Stomach (tissue), 4 donors: ENCODE data around the gene DIPK1A.

Experiments
- POLR2A ChIP-seq, 4 donors: fragments of 450-650 bp; IDR thresholded peaks; one replicate each; pipeline ENCODE4 v1.6.1; 2016; ENCODE audit warnings: antibody characterized with exemption in 4 of 4, control low read depth in 2 of 4, mild to moderate bottlenecking in 1 of 4, moderate library complexity in 1 of 4
- POLR2AphosphoS5 ChIP-seq, 3 donors: sonication (generic); formaldehyde crosslinking; IDR thresholded peaks; one replicate each; pipeline ENCODE4 v1.6.1; 2016; ENCODE audit warnings: antibody characterized with exemption in 3 of 3
- TF ChIP-seq, protein P1 (sequence below), 7 experiments: fragments of 450-650 bp in 4 of 7; fragments of 200-600 bp in 3 of 7; sonication (generic) in 3 of 7; IDR thresholded peaks; one replicate each; pipeline ENCODE4 v1.5.1; 2016 to 2019; ENCODE audit warnings: antibody characterized with exemption in 7 of 7, control low read depth in 2 of 7, mild to moderate bottlenecking in 1 of 7

GRCh38 chr1:93001893-93002292 lies 40.6 kb upstream of the DIPK1A start:
- no peak for TF ChIP-seq POLR2AphosphoS5 (IDR thresholded peaks at IDR 0.05)
- TF ChIP-seq, protein P1, sequence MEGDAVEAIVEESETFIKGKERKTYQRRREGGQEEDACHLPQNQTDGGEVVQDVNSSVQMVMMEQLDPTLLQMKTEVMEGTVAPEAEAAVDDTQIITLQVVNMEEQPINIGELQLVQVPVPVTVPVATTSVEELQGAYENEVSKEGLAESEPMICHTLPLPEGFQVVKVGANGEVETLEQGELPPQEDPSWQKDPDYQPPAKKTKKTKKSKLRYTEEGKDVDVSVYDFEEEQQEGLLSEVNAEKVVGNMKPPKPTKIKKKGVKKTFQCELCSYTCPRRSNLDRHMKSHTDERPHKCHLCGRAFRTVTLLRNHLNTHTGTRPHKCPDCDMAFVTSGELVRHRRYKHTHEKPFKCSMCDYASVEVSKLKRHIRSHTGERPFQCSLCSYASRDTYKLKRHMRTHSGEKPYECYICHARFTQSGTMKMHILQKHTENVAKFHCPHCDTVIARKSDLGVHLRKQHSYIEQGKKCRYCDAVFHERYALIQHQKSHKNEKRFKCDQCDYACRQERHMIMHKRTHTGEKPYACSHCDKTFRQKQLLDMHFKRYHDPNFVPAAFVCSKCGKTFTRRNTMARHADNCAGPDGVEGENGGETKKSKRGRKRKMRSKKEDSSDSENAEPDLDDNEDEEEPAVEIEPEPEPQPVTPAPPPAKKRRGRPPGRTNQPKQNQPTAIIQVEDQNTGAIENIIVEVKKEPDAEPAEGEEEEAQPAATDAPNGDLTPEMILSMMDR (IDR thresholded peaks at IDR 0.05): no peak
- no peak for TF ChIP-seq POLR2A (IDR thresholded peaks at IDR 0.05)
